ENCODE data around the gene RIC1. TPM values are rescaled to one million over a fixed set of nuclear protein-coding genes. Genes with fewer than 3 reads are reported as not detected.

RIC1 gene
- total RNA-seq, 2 donors from 2014 or later: 12.2 to 18.1 TPM

DNA sequence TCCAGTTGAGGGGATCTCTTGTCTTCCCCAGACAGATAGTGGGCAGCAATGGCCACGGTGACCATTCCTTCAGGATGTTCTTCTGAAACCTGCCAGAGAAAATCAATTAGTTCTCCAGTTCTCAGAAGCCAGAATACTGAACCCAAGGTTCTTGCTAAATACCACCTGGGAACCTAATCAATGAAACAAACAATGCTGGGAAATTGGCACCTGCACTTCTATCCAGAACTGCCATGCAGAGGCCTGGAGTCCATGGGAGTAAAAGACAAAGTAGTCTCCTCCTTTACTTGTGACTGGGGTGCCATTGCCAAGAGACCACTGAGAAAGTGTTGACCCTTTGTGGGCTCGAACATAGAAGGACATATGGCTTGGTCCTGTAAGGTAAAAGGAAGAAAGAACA is 158.3 kb downstream of the RIC1 start:
- DNase-seq (ENCODE audit: low spot score): no peak
- Histone ChIP-seq H3K27ac (no peak overlapping the region), H3K27me3 (no peaks in the 10 kb centered on the region), H3K9me3 (peaks cover 0 to 9% of the 10 kb centered on the region in 2 donors), H3K4me1 (no peaks in the 10 kb centered on the region), H3K4me3 (no peak overlapping the region), H3K36me3 (peaks cover 13% of the 10 kb centered on the region)
- TF ChIP-seq, protein P1, sequence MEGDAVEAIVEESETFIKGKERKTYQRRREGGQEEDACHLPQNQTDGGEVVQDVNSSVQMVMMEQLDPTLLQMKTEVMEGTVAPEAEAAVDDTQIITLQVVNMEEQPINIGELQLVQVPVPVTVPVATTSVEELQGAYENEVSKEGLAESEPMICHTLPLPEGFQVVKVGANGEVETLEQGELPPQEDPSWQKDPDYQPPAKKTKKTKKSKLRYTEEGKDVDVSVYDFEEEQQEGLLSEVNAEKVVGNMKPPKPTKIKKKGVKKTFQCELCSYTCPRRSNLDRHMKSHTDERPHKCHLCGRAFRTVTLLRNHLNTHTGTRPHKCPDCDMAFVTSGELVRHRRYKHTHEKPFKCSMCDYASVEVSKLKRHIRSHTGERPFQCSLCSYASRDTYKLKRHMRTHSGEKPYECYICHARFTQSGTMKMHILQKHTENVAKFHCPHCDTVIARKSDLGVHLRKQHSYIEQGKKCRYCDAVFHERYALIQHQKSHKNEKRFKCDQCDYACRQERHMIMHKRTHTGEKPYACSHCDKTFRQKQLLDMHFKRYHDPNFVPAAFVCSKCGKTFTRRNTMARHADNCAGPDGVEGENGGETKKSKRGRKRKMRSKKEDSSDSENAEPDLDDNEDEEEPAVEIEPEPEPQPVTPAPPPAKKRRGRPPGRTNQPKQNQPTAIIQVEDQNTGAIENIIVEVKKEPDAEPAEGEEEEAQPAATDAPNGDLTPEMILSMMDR (IDR thresholded peaks at IDR 0.05): no peak

DNA sequence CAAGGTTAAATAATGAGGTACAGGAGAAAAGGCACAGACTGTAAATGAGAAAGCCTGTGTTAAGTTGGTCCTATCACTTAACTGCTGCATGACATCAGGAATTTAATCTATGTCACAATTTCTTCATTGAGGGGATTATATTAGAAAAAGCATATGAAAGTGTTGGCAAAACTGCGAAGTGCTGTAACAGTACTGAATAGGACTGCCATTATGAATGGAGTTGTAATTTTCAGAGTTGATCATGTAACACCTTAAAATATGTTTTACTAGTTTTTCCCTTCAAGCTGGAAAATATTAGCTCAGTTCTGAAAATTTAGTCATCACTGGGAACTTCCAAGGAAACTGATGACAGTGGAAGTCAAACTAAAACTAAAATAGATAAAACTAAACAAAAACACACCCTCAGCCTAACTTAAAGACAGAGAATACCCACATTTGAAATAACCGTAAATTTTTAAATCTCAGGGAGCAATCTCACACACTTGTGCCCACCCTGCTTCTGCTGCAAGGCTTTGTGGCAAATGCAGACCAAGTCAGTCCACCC is 158.9 kb downstream of the RIC1 start:
- no peak overlapping the region for H3K27ac ChIP-seq
- H3K9me3 ChIP-seq: peaks cover 0 to 4% of the 10 kb centered on the region in 2 donors
- H3K4me1 ChIP-seq: no peaks in the 10 kb centered on the region
- no peak overlapping the region for H3K4me3 ChIP-seq
- peaks cover 13% of the 10 kb centered on the region for H3K36me3 ChIP-seq
- DNase-seq (ENCODE audit: low spot score): no peak
- TF ChIP-seq, protein P1 (IDR thresholded peaks at IDR 0.05): no peak
- no peaks in the 10 kb centered on the region for H3K27me3 ChIP-seq

DNA sequence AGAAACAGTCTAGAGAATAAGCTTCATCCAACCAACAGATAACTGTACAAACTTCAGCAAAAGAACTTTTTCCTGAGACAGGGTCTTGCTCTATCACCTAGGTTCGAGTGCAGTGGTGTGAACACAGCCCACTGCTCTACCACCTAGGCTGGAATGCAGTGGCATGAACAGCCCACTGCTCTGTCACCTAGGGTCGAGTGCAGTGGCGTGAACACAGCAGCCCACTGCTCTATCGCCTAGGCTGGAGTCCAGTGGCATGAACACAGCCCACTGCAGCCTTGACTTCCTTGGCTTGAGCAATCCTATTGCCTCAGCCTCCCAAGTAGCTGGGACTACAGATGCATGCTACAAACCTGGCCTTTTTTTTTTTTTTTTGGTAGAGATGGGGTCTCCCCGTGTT is 160.6 kb downstream of the RIC1 start:
- TF ChIP-seq, protein P1 (IDR thresholded peaks at IDR 0.05): no peak
- Histone ChIP-seq H3K4me1 (no peaks in the 10 kb centered on the region), H3K36me3 (peaks cover 9% of the 10 kb centered on the region), H3K4me3 (no peak overlapping the region), H3K9me3 (no peaks in the 10 kb centered on the region), H3K27me3 (no peaks in the 10 kb centered on the region), H3K27ac (no peak overlapping the region)
- DNase-seq (ENCODE audit: low spot score): no peak

DNA sequence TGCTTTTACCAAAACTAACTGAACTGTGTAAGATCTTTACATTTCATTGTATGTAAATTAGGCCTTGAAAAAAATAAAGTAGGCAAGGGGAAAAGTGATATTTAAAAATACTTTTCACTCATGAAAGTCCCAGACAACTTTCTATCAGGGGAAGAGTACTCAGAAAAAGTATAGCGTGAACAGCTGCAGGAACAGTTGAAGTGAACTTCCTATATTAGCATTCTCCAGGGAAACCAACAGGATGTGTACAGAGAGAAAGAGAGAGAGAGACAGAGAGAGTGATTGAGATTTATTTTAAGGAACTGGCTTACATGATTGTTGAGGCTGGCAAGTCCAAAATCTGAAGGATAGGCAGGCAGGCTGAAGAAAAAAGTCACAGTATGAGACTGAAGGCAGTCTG is 162.0 kb downstream of the RIC1 start:
- no peak overlapping the region for H3K27ac ChIP-seq
- TF ChIP-seq, protein P1 (IDR thresholded peaks at IDR 0.05): no peak
- H3K36me3 ChIP-seq: peaks cover 9% of the 10 kb centered on the region
- H3K4me1 ChIP-seq: no peaks in the 10 kb centered on the region
- no peak overlapping the region for H3K4me3 ChIP-seq
- no peaks in the 10 kb centered on the region for H3K27me3 ChIP-seq
- DNase-seq (ENCODE audit: low spot score): no peak
- no peaks in the 10 kb centered on the region for H3K9me3 ChIP-seq

DNA sequence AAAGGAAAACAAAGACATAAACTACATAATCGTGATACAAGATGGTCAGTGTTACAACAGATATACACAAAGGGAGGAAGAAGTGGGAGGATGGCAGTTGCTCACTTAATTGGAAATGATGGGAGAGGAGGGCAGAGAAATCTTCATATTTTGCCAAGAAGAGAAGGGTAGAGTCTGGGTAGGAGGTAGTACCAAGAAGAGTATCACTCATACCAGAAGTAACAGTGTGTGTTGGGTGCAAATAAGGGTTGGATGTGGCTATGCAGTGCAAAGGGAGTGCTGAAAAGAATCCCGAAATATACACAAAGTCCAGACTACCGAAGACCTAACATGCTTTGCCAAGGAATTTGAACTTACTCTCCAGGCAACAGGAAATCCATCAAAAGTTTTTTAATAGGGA is 163.0 kb downstream of the RIC1 start:
- no peak for DNase-seq (ENCODE audit: low spot score)
- no peak overlapping the region for H3K4me3 ChIP-seq
- no peaks in the 10 kb centered on the region for H3K4me1 ChIP-seq
- H3K36me3 ChIP-seq: peaks cover 3% of the 10 kb centered on the region
- no peak overlapping the region for H3K27ac ChIP-seq
- H3K27me3 ChIP-seq: no peaks in the 10 kb centered on the region
- no peaks in the 10 kb centered on the region for H3K9me3 ChIP-seq
- TF ChIP-seq, protein P1 (IDR thresholded peaks at IDR 0.05): no peak

DNA sequence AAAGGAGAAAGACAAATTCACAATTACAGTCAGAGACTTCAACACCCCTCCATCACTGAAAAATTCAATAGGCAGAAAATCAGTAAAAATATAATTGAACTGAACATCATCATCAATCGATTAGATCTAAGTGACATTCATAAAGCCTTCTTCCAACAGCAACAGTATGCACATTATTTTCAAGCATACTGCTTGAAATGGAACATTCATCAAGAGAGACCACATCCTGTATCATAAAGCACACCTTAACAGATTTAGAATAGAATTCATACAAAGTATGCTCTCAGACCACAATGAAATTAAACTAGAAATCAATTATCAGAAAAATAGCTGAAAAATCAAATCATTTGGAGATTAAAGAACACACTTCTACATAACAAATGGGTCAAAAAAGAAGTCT is 164.9 kb downstream of the RIC1 start:
- Histone ChIP-seq H3K4me1 (no peaks in the 10 kb centered on the region), H3K27ac (no peak overlapping the region), H3K27me3 (no peaks in the 10 kb centered on the region), H3K9me3 (no peaks in the 10 kb centered on the region), H3K36me3 (no peaks in the 10 kb centered on the region), H3K4me3 (no peak overlapping the region)
- no peak for DNase-seq (ENCODE audit: low spot score)
- TF ChIP-seq, protein P1 (IDR thresholded peaks at IDR 0.05): no peak

Data from right atrium auricular region (tissue), 2 donors.